Endothelial cell of umbilical vein (primary cell): Measurements from ENCODE around the gene ST6GALNAC2.
A peak's percentile ranks its signal among the peaks of the same experiment; 100 is the strongest.

Experiments used
- CTCF ChIP-seq, 2 donors: IDR thresholded peaks; 1 replicate in 1 of 2; 2 replicates in 1 of 2; pipeline ENCODE4 v1.5.1; 2011; ENCODE audit warnings: low read length in 2 of 2, mild to moderate bottlenecking in 2 of 2, moderate library complexity in 2 of 2, control low read depth in 1 of 2, inconsistent platforms in 1 of 2, low read depth in 1 of 2; ENCODE audit not compliant: insufficient read depth in 1 of 2; ENCODE audit errors: extremely low read depth in 1 of 2
- JUN ChIP-seq: IDR thresholded peaks from 2 replicates; pipeline ENCODE4 v1.6.1; 2011; ENCODE audit warnings: borderline replicate concordance, low read depth; ENCODE audit not compliant: insufficient read length, insufficient read depth
- MAX ChIP-seq: IDR thresholded peaks from 2 replicates; pipeline ENCODE4 v1.6.1; 2011; ENCODE audit not compliant: insufficient read depth, insufficient read length
- POLR2A ChIP-seq: IDR thresholded peaks from 2 replicates; pipeline ENCODE4 v1.6.1; 2012; ENCODE audit warnings: low read depth, mild to moderate bottlenecking, control low read depth, low read length
- POLR2AphosphoS5 ChIP-seq: IDR thresholded peaks from 2 replicates; pipeline ENCODE4 v1.6.1; 2012; ENCODE audit warnings: low read depth, mild to moderate bottlenecking, control low read depth, low read length, moderate library complexity; ENCODE audit not compliant: insufficient read depth

GRCh38 chr17:76585649-76586593 is at the start of gene ST6GALNAC2:
- no peak for TF ChIP-seq JUN
- TF ChIP-seq POLR2A = no peak
- TF ChIP-seq CTCF (IDR thresholded peaks at IDR 0.05; ENCODE audit: extremely low read depth in 1 of 2, insufficient read depth in 1 of 2, low read depth in 1 of 2, low read length in 2 of 2) = peak; percentile 21 to 55
- no peak for TF ChIP-seq POLR2AphosphoS5
- TF ChIP-seq MAX = no peak
